Measurements from ENCODE around the gene PHETA1. TPM values are rescaled to one million over a fixed set of nuclear protein-coding genes. Genes with fewer than 3 reads are reported as not detected.

Gene PHETA1
- total and polyA plus RNA-seq, 2 of the 13 experiments (the other 11 are each of a cell fraction or from before 2014, with no cell fraction given) = 11.3 to 20.8 TPM

DNA sequence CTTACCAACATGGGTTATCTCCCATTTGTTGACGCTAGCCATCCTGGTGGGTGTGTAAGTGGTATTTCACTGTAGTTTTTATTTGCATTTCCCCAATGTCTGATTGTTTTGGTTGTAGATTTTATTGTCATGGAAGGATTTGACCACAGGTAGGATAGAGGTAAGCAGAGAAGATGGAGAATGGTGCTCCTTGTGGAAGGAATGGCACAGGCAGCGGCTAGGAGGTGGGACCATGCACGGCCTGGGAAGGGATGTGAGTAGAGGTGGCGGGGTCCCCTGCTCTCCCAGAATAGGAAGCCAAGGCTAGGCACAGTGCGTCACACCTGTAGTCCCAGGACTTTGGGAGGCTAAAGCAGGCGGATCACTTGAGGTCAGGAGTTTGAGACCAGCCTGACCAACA lies 41.4 kb downstream of the PHETA1 start:
- Histone ChIP-seq H3K9ac (ENCODE audit: insufficient read depth, low read depth, low read length) (no peak overlapping the region), H3K27ac (ENCODE audit: extremely low read length, insufficient read depth, low read length) (no peak overlapping the region), H4K20me1 (ENCODE audit: insufficient read depth, low read length) (no peaks in the 10 kb centered on the region), H3K79me2 (ENCODE audit: insufficient read depth, low read length) (no peaks in the 10 kb centered on the region), H3K4me3 (replicated peaks in 1 of 3; ENCODE audit: insufficient read depth in 1 of 3, low read depth in 2 of 3, low read length in 3 of 3) (no peak overlapping the region), H3K27me3 (ENCODE audit: control insufficient read depth in 1 of 2, insufficient read depth in 2 of 2, low read length in 2 of 2) (peaks cover 0 to 4% of the 10 kb centered on the region in 2 experiments; a peak in 2 of 5 replicates), H3K9me3 (ENCODE audit: low read length) (no peaks in the 10 kb centered on the region), H2AFZ (ENCODE audit: low read length) (no peak overlapping the region), H3K36me3 (replicated peaks in 1 of 2; ENCODE audit: control insufficient read depth in 1 of 2, insufficient read depth in 2 of 2, low read length in 2 of 2) (no peaks in the 10 kb centered on the region), H3K4me2 (ENCODE audit: low read depth, low read length) (no peak overlapping the region), H3K4me1 (ENCODE audit: insufficient read depth, low read length) (no peaks in the 10 kb centered on the region)
- WGBS (ENCODE audit: low lambda C conversion rate) = 23% methylated on average over 6 of the region's 6 CpGs
- TF ChIP-seq TEAD3 (CRISPR knock-in tag; optimal IDR thresholded peaks at IDR 0.05; ENCODE audit: borderline replicate concordance) (peak; percentile 95), NR2F2 (IDR thresholded peaks at IDR 0.05; ENCODE audit: borderline replicate concordance, low read depth) (no peak), ZNF225 (CRISPR knock-in tag; IDR thresholded peaks at IDR 0.05) (no peak), TOPORS (CRISPR knock-in tag; IDR thresholded peaks at IDR 0.05) (no peak), RXRA (CRISPR knock-in tag; IDR thresholded peaks at IDR 0.05) (no peak), JARID2 (CRISPR knock-in tag; IDR thresholded peaks at IDR 0.05; ENCODE audit: insufficient replicate concordance) (no peak), IKZF1 (IDR thresholded peaks at IDR 0.05) (no peak), ZNF333 (CRISPR knock-in tag; IDR thresholded peaks at IDR 0.05; ENCODE audit: borderline replicate concordance) (no peak)
- TF ChIP-seq, protein P1, sequence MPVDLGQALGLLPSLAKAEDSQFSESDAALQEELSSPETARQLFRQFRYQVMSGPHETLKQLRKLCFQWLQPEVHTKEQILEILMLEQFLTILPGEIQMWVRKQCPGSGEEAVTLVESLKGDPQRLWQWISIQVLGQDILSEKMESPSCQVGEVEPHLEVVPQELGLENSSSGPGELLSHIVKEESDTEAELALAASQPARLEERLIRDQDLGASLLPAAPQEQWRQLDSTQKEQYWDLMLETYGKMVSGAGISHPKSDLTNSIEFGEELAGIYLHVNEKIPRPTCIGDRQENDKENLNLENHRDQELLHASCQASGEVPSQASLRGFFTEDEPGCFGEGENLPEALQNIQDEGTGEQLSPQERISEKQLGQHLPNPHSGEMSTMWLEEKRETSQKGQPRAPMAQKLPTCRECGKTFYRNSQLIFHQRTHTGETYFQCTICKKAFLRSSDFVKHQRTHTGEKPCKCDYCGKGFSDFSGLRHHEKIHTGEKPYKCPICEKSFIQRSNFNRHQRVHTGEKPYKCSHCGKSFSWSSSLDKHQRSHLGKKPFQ (CRISPR knock-in tag; IDR thresholded peaks at IDR 0.05; ENCODE audit: insufficient replicate concordance) = no peak
- TF ChIP-seq, protein P2, sequence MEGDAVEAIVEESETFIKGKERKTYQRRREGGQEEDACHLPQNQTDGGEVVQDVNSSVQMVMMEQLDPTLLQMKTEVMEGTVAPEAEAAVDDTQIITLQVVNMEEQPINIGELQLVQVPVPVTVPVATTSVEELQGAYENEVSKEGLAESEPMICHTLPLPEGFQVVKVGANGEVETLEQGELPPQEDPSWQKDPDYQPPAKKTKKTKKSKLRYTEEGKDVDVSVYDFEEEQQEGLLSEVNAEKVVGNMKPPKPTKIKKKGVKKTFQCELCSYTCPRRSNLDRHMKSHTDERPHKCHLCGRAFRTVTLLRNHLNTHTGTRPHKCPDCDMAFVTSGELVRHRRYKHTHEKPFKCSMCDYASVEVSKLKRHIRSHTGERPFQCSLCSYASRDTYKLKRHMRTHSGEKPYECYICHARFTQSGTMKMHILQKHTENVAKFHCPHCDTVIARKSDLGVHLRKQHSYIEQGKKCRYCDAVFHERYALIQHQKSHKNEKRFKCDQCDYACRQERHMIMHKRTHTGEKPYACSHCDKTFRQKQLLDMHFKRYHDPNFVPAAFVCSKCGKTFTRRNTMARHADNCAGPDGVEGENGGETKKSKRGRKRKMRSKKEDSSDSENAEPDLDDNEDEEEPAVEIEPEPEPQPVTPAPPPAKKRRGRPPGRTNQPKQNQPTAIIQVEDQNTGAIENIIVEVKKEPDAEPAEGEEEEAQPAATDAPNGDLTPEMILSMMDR (CRISPR knock-in tag; IDR thresholded peaks at IDR 0.05) = 0 out of 2 replicates have a peak, but pooled peaks have one; percentile 21
- TF ChIP-seq, protein P3, sequence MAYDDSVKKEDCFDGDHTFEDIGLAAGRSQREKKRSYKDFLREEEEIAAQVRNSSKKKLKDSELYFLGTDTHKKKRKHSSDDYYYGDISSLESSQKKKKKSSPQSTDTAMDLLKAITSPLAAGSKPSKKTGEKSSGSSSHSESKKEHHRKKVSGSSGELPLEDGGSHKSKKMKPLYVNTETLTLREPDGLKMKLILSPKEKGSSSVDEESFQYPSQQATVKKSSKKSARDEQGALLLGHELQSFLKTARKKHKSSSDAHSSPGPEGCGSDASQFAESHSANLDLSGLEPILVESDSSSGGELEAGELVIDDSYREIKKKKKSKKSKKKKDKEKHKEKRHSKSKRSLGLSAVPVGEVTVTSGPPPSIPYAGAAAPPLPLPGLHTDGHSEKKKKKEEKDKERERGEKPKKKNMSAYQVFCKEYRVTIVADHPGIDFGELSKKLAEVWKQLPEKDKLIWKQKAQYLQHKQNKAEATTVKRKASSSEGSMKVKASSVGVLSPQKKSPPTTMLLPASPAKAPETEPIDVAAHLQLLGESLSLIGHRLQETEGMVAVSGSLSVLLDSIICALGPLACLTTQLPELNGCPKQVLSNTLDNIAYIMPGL (CRISPR knock-in tag; IDR thresholded peaks at IDR 0.05; ENCODE audit: borderline replicate concordance in 1 of 2, low read depth in 1 of 2) = no peak
- FAIRE-seq = no peak
- in situ Hi-C loops (cut with HindIII; ENCODE audit: extremely low pct_ligation_motif_present, low pct_unique_long_range_greater_than_20kb) (no loop called here), intact Hi-C loops (cut with micrococcal nuclease; ENCODE audit: unreplicated experiment) (no loop called here)
- ChIA-PET CTCF (ENCODE audit: low intra/inter-chr PET ratio, low total read pairs) (no interaction called here), POLR2A (no interaction called here)
- ATAC-seq = peak; percentile 71
- peak; percentile 5 for DNase-seq (ENCODE audit: low spot score)
- no TSS peak for BruUV-seq (replicated peaks)
